ELR (cell line): Measurements from ENCODE around the gene SMG6.
A peak's percentile ranks its signal among the peaks of the same experiment; 100 is the strongest.

Experiments
- DNase-seq: peaks from one replicate; pipeline ENCODE4 v3.0.0-alpha.2; 2015; ENCODE audit warnings: low read depth

The SMG6 gene

DNA sequence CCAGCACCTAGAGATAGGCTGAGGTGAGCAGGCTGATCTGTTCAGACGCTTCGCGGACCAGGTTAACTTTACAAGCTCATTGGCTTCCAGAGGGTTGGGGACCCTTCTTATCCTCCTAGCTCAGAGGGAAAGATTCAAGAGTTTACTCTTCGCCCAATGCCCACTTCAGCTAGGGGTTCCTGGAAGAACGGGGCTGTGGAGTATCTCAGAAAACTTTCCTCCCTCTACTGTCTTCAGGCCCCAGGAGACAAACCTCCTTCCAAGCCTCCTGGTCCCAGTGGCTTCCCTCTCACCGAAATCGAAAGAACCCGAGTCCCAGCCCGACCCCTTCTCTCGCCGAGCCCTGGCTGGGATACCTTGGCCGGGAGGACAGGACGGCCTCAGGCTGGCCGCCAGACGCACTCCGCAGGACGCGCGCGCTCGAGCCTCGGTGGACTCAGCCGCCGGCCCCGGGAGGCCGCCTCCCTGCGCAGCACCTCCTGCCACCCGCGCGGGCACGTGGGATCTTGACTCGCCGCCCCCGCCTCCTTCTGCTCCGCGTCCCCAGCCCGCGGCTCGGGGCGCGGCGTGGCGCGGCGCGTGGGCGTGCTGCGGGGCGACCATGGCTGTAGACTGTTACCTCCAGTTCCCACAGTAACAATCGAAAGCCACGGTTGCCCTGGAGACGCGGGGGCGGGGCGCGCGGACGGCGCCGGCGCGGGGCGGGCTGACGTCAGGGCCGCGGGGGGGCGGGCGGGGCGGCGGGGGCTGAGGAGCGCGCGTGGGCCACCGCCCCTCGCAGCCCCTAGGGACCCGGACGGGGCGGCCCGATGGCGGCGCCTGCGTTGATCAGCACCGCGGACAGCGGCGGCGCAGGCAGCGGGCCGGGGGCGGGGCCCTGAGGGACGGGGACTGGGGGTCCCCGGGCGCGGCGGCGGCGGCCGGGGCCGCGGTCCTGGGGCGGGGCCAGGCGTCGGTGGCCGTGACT lies 254.0 kb downstream of the SMG6 start:
- peak; percentile 83 for DNase-seq

DNA sequence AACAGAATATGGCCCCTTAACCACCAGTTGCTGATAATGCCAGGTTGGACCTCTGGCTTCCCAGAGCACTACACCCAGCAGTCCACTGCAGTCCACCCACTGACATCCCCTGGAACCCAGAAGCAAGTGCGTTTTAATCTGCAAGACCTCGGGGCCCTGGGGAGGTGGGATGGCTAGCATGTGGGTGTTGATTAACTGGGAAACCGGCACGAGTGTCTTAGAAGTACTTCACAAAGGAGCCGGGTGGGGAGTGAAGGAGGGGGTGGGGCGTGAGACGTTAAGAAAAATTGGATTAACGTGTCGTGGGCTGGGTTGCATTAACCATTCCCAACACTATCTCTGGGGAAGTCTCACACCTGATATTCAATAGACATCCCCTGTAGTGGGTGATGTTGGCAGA lies 254.8 kb downstream of the SMG6 start:
- no peak for DNase-seq

DNA sequence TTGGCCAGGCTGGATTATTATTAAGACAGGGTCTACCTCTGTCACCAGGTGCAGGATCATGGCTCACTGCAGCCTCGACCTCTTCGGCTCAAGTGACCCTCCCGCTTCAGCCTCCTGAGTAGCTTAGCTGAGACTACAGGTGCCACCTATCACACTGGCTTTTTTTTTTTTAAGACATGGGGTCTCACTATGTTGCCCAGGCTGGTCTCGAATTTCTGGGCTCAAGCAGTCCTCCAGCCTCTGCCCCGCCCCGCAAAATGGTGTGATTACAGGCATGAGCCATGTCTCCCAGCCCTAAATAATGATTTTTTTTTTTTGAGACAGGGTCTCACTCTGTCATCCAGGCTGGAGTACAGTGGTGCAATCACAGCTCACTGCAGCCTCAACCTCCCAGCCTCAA lies 256.0 kb downstream of the SMG6 start:
- no peak for DNase-seq

DNA sequence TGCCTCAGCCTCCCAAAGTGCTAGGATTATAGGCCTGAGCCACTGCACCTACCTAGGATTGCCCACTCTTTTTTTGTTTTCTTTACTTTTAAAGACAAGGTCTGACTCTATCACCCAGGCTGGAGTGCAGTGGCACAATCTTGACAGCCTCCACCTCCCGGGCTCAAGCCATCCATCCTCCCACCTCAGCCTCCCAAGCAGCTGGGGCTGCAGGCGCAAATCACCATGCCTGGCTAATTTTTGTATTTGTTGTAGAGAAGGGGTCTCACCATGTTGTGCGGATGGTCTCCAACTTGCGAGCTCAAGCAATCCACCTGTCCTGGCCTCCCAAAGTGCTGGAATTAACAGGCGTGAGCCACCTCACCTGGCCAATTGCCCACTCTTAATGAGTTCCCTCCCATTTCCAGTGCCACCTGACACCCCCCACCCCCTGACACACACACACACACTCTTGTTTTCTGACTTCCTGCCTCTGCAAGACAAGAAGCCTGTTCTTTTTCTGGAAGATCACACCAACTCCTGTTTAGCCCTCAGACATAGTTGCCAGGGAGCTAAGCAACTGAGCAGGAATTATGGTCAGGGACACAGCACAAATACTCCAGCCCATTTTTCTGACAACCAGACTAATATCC lies 259.2 kb downstream of the SMG6 start:
- DNase-seq: no peak

DNA sequence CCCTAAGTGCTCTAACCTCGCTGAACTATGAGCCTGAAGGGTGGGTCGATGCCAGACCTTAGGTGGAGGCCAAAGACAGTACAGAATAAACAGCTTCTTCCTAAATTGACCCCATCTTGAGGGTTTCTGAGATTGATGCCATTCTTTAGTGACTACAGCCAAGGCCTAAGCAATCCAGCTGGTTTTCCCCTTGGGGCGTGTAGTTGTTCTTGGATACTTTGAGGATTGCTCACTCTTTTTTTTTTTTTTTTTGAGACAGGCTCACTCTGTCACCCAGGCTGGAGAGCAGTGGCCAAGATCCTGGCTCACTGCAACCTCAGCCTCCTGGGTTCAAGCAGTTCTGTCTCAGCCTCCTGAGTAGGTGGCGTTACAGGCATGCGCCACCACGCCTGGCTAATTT lies 259.8 kb downstream of the SMG6 start:
- peak; percentile 88 for DNase-seq

DNA sequence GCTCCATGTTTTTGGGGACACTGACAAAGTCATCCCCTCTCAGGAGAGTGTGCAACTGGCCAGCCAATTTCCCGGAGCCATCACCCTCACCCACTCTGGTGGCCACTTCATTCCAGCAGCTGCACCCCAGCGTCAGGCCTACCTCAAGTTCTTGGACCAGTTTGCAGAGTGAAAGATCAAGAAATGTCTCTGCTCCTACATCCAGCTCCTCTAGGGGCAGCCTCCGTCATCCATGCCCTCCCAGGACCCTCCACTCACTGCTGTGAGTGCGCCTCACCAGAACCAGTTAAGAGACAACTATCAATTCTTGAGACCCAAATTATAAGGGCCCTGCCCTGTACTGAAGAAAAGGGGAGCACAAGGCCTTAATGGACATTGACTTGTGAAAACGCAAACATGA lies 260.7 kb downstream of the SMG6 start:
- no peak for DNase-seq

DNA sequence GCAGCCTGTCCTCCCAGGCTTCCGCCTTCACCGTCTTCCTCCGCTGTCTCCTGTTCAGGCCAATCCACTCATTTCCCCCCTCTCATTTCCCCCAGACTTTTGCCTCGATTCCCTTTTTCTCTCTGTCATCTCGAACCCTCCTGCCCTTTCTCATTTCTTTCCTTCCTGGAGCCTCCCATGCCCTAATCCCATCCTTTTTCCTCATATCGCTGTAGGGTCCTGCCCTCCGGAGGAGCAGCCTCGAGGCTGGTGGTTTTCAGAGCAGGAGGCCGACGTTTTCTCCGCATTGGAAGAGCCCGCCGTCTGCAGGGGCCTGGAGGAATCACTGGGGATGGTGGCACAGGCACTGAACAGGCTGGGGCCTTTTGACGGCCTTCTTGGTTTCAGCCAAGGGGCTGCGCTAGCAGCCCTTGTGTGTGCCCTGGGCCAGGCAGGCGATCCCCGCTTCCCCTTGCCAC lies 261.2 kb downstream of the SMG6 start:
- DNase-seq: no peak

DNA sequence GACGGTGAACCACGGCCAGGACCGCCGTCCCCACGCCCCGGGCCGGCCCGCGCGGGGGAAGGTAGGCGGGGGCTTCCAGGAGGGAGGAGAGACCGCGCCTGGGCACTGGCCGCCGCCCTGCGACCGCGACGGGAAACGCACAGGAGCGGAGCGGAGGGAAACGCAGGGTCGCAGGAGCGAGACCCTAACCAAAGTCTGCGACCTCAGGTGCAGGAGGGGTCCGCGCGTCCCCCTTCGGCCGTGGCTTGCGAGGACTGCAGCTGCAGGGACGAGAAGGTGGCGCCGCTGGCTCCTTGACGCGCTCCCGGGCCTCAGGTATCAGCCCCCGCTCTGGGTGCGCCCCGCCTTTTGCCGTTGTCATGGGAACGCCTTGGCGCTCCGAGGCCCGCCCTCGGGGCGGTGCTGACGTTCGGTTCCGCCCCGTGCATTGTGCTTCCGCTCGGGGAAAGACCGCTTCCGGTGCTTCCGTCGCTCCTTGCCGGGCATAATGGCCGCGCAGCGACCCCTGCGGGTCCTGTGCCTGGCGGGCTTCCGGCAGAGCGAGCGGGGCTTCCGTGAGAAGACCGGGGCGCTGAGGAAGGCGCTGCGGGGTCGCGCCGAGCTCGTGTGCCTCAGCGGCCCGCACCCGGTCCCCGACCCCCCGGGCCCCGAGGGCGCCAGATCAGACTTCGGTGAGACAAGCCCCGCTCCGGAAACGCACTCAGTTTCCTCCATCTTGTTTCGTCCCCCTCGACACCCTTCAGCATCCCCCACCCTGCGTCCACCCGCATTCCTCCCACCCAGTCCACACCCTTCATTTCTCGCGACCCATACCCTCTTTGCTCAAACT lies 261.8 kb downstream of the SMG6 start, which contains the start of gene OVCA2:
OVCA2 (plus strand) TSS at position 462 of the 829 bp plus-strand sequence; CDS start at position 488, 26 bp downstream.
- DNase-seq: peak; percentile 98

DNA sequence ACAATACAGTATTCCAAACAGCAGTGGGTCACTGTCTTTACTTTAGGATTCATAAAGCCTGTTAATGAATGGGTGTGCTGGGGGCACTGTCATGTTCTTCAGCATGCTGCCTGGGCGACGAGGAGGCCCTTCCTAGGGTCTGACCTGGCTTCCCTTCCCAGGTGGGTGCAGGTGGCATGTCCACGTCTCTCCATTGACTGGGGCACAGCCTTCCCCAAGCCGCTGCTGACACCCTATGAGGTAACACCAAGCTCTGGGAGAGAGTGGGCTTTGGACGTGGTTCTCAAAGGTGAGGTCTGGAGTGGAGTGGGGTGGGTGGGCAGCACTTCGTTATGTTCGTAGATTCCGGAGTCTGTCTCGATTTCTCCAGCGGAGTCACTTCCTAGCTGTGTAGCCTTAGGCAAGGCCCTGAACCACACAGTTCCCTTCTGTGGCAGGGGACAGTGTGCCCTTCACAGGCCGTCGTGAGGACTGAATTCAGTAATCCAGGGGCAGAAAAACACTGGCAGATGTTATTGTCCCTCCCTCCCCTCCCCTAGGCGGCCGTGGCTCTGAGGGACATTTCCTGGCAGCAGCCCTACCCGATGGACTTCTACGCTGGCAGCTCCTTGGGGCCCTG lies 262.5 kb downstream of the SMG6 start:
- no peak for DNase-seq

DNA sequence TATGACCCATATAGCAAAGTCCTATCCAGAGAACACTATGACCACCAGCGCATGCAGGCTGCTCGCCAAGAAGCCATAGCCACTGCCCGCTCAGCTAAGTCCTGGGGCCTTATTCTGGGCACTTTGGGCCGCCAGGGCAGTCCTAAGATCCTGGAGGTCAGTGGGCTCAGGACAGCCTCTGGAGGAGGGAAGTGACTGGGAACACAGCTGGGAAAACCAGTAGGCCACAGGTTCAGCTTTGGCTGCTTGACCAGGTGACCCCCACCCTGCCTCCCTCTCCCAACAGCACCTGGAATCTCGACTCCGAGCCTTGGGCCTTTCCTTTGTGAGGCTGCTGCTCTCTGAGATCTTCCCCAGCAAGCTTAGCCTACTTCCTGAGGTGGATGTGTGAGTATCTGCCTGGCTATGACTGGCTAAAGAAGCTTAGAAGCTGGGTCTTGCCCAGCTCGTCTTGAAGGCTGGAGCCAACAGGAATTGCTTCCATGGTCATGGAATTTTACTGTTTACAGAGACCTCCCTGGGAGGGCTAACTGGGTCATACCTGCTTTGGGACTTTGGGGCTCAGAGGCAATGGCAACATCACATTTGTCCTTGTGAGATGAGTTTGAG lies 263.3 kb downstream of the SMG6 start:
- no peak for DNase-seq

DNA sequence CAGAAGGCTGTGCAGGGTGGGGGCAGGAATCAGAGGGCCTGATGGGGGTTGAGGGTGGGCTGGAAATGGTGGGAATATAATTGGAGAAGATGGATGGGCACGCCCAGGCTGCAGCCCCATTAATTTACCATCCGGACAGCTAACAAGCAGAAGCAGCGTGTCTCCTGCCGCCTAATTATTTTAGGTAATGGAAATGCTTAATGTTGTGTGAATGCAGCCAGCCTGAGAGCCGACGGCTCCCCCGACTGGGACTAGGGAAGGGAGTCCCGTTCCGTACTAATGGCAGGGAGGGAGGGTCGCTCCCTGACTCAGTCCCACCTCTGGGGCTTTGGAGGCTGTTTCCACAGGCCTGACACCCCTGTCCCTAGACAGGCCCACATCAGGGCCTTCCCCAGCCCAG lies 266.4 kb downstream of the SMG6 start:
- DNase-seq: no peak

DNA sequence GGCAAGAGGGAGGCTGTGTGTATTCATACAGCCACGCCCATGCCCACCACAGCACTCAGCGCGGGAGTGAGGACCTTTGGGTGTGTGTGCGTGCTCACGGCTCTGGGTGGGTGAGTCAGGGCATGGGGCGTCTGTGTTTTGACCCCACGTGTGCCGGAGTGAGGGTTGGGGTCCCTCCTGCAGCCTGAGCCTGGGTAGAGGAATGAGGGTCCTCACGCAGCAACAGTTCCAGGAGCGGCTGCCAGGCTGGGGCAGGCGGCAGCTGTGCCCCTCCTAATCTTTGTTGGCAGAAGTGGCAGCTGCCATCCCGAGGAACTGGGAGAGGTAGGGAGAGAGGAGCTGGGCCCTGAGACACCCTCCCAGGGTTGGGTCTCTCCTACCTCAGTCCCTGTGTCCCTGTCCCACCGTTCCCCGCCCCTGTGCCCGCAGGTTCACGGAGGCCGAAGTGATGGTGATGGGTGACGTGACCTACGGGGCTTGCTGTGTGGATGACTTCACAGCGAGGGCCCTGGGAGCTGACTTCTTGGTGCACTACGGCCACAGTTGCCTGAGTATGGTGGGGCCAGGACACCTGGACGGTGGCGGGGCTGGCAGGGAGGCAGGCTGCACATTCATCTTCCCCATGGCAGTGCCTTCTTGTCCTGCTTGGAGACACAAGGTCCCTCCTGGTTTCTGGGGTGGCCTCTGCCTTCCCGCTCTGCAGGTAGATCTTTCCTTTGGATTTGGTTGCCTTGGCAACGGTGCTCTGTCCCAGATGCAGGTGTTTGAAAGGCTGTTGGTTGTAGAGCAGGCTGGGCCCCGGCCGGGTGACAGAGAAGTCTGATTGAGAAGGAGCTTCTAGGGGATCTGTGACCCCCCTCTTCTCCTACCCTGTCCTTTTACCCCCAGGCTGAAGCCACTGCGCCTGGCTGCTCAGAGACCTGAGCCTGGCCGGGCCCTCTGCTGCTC lies 267.8 kb downstream of the SMG6 start:
- no peak for DNase-seq

DNA sequence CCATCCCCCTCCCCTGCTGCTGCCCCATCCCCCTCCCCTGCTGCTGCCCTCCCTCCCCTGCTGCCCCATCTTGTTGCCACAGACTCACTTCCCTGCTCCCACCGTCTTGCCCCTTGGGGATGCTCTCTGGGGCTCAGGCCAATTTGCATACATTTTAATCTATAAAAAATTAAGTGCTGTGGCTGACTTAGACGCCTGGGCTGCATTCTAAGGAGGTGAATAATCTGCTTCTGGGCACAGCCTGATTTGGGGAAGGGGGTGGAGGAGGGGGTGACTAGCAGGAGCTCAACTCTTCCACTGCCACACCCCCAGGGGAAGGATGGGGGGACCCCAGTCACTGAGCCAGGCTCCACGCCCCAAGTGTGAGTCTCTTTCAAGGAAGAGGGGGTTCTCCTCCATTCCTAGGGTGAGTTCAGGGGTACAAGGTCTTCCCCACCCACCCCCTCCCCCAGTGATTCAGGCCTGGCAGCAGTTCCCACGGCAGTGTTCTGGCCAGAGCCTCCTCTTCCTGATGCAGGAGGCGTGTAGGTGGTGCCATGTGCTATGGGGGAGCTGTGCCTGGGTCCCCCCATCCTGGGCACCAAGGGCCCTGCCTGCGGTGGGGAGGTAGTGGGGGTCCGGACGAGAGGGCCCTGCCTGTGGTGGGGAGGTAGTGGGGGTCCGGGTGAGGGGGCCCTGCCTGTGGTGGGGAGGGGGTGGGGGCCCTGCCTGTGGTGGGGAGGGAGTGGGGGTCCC lies 268.6 kb downstream of the SMG6 start:
- DNase-seq: peak; percentile 76

DNA sequence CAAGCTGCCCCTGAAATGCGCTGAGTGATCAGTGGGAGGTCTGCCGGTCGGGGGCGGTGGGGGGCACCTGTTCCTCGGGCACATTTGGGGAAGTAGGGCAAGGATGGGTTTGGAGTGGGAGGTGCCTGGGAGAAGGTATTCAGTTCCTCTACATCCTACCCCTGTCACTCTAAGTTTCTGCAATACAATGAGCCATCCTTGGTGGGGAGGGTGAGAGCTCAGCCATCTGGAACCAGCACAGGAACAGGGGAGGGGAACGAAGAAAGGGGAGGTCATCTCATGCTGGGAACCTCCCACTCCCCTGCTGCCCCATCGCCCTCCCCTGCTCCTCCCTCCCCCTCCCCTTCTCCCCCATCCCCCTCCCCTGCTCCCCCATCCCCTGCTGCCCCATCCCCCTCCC lies 269.4 kb downstream of the SMG6 start:
- peak; percentile 51 for DNase-seq

DNA sequence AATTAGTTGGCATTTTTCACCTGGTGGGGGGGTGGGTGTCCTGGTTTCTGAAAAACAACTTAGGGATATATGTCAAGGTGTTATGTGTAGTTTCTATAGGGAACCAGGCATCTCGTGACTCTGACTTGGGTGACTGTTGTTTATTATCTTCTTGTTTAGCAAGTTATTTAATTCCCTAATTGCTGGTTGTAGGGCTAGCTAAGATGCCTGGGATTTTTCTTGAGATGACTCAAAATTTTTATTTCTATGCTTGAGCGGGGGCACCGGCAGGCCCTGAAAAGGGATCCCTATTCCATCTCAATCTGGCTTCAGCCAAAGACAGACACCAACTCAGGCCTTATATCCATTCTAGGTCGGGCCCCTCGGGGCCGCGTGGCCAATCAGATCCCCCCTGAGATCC lies 270.4 kb downstream of the SMG6 start:
- no peak for DNase-seq

DNA sequence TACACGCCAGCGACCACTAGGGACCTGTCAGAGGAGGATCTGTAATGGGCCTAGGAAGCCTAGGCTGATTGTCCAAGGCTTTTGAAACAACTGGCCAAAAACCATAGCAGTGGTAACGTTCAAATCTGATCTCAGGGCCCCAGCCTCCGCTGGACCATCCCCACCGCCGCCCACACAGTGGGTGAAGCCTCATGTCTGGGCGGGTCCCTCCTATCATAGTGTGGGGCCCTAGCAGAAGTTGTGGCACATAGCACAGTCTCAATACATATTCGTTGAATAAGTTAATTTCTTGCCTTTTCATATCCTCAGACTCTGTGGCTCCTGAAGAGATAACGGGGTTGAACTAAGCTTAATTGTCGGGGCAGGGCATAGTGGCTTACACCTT lies 272.8 kb downstream of the SMG6 start:
- no peak for DNase-seq

DNA sequence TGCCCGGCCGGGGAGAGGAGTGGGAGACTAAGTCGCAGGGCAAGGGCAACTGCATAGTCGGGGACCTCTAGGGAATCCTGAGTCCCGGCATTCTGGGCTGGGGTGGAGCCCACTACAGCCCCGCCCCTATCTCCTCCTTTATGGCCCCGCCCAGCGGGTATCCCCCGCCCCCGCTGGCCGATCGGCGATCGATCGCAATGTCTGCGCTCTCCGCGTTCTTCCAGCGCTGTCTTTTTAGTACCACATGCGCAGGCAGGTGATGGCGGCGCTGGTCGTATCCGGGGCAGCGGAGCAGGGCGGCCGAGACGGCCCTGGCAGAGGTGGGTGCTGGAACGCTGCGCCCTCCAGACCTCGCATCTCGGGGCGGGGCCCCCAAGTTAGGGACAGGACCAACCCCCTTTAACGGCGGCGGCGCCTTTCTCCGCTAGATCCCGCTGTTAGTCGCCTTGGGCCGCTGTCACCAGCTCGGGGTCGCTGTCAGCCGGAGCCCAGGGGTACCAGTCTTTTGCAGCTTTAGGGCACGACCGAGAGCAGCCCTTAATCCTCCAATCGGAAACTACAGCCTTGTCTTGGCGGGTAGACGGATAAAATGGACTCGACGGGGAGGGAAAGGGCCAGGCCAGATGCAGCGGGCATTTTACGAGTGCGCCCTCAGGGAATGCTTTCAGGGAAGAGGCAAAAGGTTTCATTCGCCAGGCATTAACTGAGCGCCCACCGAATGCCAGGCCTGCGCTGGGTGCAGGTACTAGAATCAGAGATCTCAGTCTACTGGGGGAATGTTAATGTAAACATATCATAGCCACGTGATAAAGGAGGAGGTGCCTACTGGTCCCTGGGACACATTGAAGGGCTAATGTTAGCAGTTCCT lies 273.4 kb downstream of the SMG6 start, which contains the start of gene DPH1:
DPH1 (plus strand) TSS at position 243 of the 868 bp plus-strand sequence; CDS start at position 260, 17 bp downstream.
- DNase-seq: peak; percentile 95

DNA sequence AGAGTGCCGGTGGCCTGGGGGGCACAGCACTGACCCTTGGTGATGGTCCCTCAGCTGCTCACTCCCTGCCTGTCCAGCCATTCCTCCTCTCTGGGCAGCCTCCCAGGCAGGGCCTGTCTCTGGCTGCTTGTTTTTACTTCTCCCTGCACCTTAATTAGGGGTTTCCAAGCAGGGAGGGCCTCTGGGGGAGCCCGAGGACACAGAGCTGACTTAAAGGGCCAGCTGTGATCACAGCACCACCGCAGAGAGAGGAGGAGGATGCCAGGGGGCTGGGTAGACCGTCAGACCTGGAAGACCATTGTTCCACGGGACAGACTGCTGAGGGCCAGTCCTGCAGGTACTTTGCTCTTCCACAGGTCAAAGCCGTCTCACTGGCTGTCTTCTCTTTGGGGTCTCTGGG lies 274.8 kb downstream of the SMG6 start:
- DNase-seq: no peak

DNA sequence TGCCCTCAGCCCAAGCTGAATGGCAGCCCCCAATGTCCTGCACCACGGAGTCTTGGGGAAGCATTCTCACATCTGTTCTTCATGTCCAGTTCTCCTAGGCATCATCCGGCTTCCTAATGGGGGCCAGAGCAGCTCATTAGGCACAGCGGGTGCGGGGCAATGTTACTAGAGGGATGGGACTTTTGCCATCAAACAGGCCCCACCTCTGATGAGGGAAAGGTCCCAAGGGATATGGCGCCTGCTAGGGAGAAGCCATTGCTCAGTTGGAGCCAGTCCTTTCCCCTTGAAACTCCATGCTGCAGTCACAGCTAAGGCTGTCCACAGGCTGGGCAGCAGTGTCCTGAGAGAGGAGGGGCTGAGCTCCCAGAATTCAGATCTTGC lies 275.4 kb downstream of the SMG6 start:
- DNase-seq: no peak
